IPS-20b (cell line): ENCODE results near the gene CHRNA3.

ENCODE experiments used
- H3K27ac ChIP-seq: one replicate; pipeline ENCODE4 v1.5.1; 2013; ENCODE audit warnings: low read length
- H3K27me3 ChIP-seq: 2 replicates; pipeline ENCODE4 v1.6.1; 2013; ENCODE audit warnings: mild to moderate bottlenecking, low read length, inconsistent platforms; ENCODE audit not compliant: insufficient read depth
- H3K36me3 ChIP-seq: 2 replicates; pipeline ENCODE4 v1.6.1; 2013; ENCODE audit warnings: low read depth, mild to moderate bottlenecking, inconsistent platforms, low read length, moderate library complexity; ENCODE audit not compliant: insufficient read depth
- H3K4me1 ChIP-seq: 2 replicates; pipeline ENCODE4 v1.6.1; 2013; ENCODE audit warnings: mild to moderate bottlenecking, control low read depth, inconsistent platforms, low read length, moderate library complexity; ENCODE audit not compliant: insufficient read depth
- H3K4me3 ChIP-seq: 2 replicates; pipeline ENCODE4 v1.5.1; 2013; ENCODE audit warnings: mild to moderate bottlenecking, low read length, inconsistent platforms
- H3K9ac ChIP-seq: 2 replicates; pipeline ENCODE4 v1.6.1; 2013; ENCODE audit warnings: low read depth, mild to moderate bottlenecking, inconsistent platforms, low read length, moderate library complexity
- H3K9me3 ChIP-seq: 2 replicates; pipeline ENCODE4 v1.6.1; 2013; ENCODE audit warnings: mild to moderate bottlenecking, low read depth, low read length, inconsistent platforms; ENCODE audit not compliant: insufficient read depth

CHRNA3 gene

GRCh38 chr15:78634210-78635145 lies 13.7 kb upstream of the CHRNA3 start:
- no peaks in the 10 kb centered on the region for H3K9me3 ChIP-seq
- no peak overlapping the region for H3K27ac ChIP-seq
- H3K27me3 ChIP-seq: no peaks in the 10 kb centered on the region; the same call in 1 of the 2 replicates
- no peaks in the 10 kb centered on the region for H3K36me3 ChIP-seq
- no peaks in the 10 kb centered on the region; the same call in 1 of the 2 replicates for H3K4me1 ChIP-seq
- H3K9ac ChIP-seq: no peak overlapping the region
- H3K4me3 ChIP-seq: no peak overlapping the region

GRCh38 chr15:78633348-78633747 lies 12.6 kb upstream of the CHRNA3 start:
- Histone ChIP-seq H3K27me3 (no peaks in the 10 kb centered on the region), H3K9me3 (no peaks in the 10 kb centered on the region), H3K27ac (no peak overlapping the region), H3K4me1 (no peaks in the 10 kb centered on the region), H3K36me3 (no peaks in the 10 kb centered on the region), H3K4me3 (no peak overlapping the region), H3K9ac (no peak overlapping the region)

- Histone ChIP-seq H3K4me1 (no peaks in the 10 kb centered on the region), H3K4me3 (no peak overlapping the region), H3K9me3 (no peaks in the 10 kb centered on the region), H3K9ac (no peak overlapping the region), H3K27me3 (no peaks in the 10 kb centered on the region), H3K27ac (no peak overlapping the region), H3K36me3 (no peaks in the 10 kb centered on the region)
Observed at GRCh38 chr15:78630886-78631633, 10.3 kb upstream of the CHRNA3 start.

GRCh38 chr15:78629716-78630065 lies 8.9 kb upstream of the CHRNA3 start:
- Histone ChIP-seq H3K9ac (no peak overlapping the region), H3K9me3 (no peaks in the 10 kb centered on the region), H3K4me1 (no peaks in the 10 kb centered on the region), H3K27me3 (no peaks in the 10 kb centered on the region), H3K4me3 (no peak overlapping the region), H3K27ac (no peak overlapping the region), H3K36me3 (no peaks in the 10 kb centered on the region)

GRCh38 chr15:78629031-78629715 lies 8.4 kb upstream of the CHRNA3 start:
- Histone ChIP-seq H3K9me3 (no peaks in the 10 kb centered on the region), H3K9ac (no peak overlapping the region), H3K4me1 (no peaks in the 10 kb centered on the region), H3K4me3 (no peak overlapping the region), H3K36me3 (no peaks in the 10 kb centered on the region), H3K27ac (no peak overlapping the region), H3K27me3 (no peaks in the 10 kb centered on the region)

- Histone ChIP-seq H3K4me1 (no peaks in the 10 kb centered on the region), H3K9ac (no peak overlapping the region), H3K9me3 (no peaks in the 10 kb centered on the region), H3K27ac (no peak overlapping the region), H3K4me3 (no peak overlapping the region), H3K27me3 (no peaks in the 10 kb centered on the region; the same call in 1 of the 2 replicates), H3K36me3 (no peaks in the 10 kb centered on the region)
Observed at GRCh38 chr15:78628227-78628626, 7.4 kb upstream of the CHRNA3 start.

- Histone ChIP-seq H3K9ac (no peak overlapping the region), H3K9me3 (no peaks in the 10 kb centered on the region), H3K27me3 (peaks cover 5% of the 10 kb centered on the region), H3K36me3 (no peaks in the 10 kb centered on the region), H3K27ac (no peak overlapping the region), H3K4me3 (no peak overlapping the region), H3K4me1 (no peaks in the 10 kb centered on the region)
Observed at GRCh38 chr15:78627348-78627747, 6.6 kb upstream of the CHRNA3 start.

GRCh38 chr15:78626381-78626995 lies 5.7 kb upstream of the CHRNA3 start:
- no peaks in the 10 kb centered on the region for H3K36me3 ChIP-seq
- no peak overlapping the region for H3K9ac ChIP-seq
- no peaks in the 10 kb centered on the region for H3K9me3 ChIP-seq
- H3K4me1 ChIP-seq: no peaks in the 10 kb centered on the region
- peaks cover 13% of the 10 kb centered on the region for H3K27me3 ChIP-seq
- H3K4me3 ChIP-seq: no peak overlapping the region
- no peak overlapping the region for H3K27ac ChIP-seq

- no peak overlapping the region for H3K9ac ChIP-seq
- H3K9me3 ChIP-seq: no peaks in the 10 kb centered on the region
- no peaks in the 10 kb centered on the region for H3K4me1 ChIP-seq
- no peaks in the 10 kb centered on the region for H3K36me3 ChIP-seq
- H3K4me3 ChIP-seq: no peak overlapping the region
- no peak overlapping the region for H3K27ac ChIP-seq
- H3K27me3 ChIP-seq: peaks cover 20% of the 10 kb centered on the region
Observed at GRCh38 chr15:78625606-78626280, 4.9 kb upstream of the CHRNA3 start.

GRCh38 chr15:78624651-78625590 lies 4.1 kb upstream of the CHRNA3 start:
- H3K4me1 ChIP-seq: no peaks in the 10 kb centered on the region
- H3K4me3 ChIP-seq: no peak overlapping the region
- no peaks in the 10 kb centered on the region for H3K36me3 ChIP-seq
- no peak overlapping the region for H3K27ac ChIP-seq
- no peak overlapping the region for H3K9ac ChIP-seq
- H3K9me3 ChIP-seq: no peaks in the 10 kb centered on the region
- H3K27me3 ChIP-seq: peaks cover 28% of the 10 kb centered on the region
